Globus pallidus (tissue), 1 donor: ENCODE data around the gene STRA8.
"Not testable (repeated sequence)": the region's sequence is repeated elsewhere in the genome, so short reads cannot be mapped to it uniquely, and the experiment has no call there.

Experiments
- DNase-seq: peaks from one replicate; pipeline ENCODE4 v3.0.0-alpha.2; 2015; ENCODE audit warnings: low spot score

STRA8 gene

DNA sequence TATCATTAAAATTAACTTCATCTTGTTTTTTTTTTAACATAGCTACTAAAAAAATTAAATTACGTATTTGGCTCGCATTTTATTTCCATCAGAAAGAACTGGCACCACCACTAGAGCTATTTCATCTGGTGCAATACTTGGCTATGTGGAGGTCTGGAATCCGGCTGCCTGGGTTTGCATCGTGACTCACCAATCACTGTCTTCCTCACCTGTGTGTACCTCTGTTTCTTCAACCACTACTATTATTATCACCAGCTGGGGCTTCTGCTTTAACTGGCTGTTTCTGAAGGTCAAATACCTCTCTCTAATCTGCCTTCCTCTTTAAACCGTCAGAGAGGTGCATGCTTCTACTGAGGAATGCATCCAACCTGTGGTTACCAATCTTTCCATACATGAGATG is 28.8 kb upstream of the STRA8 start:
- DNase-seq: no peak

DNA sequence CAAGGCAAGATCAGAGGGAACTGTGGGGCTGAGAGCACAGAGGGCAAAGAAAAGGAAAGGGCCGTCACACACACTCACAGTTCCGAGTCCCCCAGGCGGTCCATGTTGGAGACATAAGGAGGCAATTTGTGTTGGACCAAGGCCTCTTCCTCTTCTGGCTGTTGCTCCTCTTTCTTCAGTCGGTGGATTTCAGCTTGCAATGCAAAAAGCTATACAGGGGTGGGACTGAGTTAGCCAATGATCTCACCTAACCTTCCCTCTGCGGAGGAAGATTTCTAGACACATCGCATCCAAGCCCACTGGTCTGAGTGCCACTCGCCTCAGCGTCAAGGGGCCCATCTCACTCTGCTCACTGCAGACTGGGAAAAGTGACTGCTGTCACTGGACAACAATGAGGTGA is 27.8 kb upstream of the STRA8 start:
- peak; percentile 16 for DNase-seq

DNA sequence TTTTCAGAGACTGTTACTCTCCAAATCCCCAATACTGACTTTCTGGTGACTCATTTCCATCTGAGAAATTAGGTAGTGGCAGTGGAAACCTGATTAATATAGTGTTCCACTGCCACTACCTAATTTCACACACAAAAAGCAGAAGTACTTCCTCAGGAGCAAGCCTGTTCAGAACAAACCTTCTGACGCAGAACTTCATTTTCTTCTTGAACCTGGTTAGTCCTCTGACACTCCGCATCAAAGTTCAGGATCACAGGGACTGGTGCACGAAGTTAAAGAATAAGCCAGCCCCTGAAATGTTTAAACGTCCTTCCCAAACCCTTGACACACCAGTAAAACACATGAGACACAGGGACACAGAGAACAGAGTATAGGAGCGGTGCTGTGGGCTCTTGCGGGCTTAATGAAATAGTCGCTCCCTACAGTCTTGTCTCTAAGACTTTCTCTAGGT is 26.7 kb upstream of the STRA8 start:
- DNase-seq: no peak

DNA sequence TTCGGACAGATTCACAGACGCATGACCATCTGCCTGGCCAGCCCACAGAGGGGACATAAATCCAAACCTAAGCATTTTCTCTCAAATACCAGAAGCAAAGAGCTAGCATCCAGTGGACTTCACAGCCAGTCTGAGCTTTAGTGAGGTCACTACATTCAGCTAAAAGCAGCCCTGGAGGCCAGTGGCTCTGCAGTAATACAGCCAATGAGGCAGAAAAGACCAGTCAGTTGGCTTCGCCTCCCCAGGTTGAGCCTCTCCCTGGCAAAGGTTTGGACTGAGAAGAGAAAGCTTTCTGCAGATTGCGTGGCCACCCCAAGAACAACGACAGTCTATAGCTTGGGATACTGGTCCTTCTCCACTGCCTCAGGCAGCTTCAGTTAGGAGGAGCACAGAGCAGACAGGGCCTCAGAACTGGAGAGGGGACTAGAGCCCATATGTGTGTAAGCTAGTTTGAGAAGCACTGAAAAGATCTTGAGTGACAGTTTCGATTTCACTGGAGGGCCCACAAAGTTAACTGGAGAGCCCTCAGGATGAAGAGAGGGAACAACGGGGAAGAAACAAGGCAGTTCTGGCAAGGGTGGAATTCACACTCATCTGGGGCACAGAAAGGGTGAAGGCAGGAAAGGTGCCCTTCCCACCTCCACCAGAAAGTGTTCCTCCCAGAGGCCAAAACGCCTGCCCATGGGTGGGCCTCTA is 26.1 kb upstream of the STRA8 start:
- no peak for DNase-seq

DNA sequence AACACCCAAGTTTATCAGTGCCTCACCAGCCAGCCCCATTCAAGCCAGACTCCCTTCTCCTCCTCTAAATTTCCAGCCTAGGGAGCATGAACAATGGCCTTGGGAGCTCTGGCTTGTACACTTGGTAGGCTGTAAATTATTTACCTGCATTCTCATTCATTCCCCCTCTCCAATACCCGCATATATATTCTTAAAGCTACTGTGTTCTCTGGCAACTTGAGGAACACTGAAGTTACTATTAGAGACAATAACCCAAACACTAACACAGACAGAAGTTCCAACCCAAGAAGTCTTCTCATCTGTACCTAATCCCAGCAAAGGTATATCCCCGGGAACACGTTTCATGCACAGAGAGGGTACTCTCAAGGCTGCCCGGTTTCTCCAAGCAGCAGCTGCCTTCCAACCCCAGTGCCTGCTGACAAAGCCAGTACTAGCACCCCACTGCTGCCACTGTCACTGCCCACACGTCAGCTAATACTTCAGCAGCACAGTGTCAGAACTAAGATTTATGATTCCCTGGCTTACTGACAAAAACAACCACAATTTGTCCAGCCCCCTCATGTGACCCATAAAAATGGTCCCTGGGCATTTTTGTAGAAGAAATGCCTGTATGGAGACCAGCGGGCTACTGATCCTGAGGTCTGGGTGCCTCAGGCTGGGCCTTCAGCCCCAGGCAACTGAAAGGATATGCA is 25.4 kb upstream of the STRA8 start:
- no peak for DNase-seq

DNA sequence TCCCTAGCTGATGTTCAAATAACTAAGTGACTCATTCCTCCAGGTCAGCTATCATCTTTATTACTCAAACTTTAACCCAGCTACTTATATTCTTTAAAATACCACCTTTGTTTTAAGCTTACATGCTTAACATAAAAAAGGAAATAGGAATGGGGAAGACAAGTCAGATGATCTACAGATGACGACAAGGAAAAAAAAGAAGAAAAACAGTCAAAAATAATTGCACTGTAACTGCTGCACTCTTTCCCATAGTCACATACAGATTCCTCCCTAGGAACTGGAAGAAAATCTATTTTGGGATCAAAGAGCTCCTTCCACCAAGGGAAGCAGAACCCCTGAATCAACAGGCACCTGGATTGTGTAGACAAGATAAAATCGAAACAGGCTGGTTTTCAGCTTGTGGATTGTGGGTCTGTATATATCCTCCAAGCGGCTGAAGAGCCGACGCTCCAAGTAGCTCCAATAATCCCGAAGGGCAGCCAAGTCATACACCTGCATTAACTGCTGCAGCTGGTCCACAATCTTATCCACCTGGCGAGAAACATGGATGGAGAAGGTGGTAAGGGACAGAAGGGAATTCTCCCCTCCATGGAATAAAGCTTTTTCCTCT is 24.3 kb upstream of the STRA8 start:
- DNase-seq: peak; percentile 37

DNA sequence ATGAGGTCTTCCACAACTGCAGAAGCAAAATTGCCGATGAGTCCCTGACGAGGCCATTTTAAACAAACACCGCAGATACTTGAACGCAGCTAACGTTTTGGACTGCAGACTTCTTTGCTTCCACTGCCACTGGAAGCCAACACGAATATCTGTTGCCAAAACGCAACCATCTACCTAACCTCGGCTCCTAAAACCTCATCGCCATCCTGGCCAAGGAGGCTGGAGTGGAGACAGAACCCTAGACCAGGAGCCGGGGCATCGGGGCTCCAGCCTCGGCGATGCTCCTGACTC is 22.8 kb upstream of the STRA8 start:
- peak; percentile 34 for DNase-seq

DNA sequence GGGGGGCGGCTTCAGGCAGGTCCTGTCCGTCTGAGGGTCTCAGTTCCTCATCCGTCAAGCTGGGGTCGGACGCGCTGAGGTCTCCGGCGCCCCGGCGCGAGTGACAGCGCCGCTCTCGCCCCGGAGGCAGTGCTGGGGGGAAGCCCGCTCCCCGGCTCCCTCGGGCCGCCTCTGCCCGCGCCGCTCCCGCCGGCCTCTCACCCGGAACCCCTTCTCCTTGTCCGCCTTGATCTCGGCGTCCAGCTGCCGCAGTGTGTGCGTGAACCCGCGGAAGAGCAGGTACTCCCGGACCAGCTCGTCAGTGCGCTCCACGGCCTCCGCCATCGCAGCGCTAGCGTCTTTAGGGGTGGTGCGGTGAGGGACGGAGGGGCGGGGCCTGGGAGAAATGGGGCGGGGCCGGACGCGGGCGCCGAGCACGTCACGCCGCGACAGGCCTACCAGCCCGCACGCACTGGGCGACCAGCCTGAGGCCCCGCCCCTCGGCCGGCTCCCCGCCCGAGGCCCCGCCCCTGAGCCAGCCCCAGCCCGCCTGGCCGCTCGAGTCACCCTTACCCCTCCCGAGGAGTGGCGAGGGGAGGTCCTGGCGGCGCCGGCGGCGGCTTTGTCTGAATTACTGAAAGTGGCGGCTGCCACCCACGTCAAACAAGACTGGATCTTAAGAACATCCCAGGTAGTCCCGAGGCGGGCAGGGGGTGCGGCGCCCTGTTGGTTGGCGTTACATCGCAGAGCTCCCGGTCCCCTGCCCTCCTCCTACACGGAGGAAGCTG is 22.3 kb upstream of the STRA8 start, which contains the start of gene WDR91:
WDR91 (minus strand) TSS at position 348 of the 767 bp plus-strand sequence; CDS start at position 324, 24 bp downstream.
- DNase-seq: peak; percentile 97

DNA sequence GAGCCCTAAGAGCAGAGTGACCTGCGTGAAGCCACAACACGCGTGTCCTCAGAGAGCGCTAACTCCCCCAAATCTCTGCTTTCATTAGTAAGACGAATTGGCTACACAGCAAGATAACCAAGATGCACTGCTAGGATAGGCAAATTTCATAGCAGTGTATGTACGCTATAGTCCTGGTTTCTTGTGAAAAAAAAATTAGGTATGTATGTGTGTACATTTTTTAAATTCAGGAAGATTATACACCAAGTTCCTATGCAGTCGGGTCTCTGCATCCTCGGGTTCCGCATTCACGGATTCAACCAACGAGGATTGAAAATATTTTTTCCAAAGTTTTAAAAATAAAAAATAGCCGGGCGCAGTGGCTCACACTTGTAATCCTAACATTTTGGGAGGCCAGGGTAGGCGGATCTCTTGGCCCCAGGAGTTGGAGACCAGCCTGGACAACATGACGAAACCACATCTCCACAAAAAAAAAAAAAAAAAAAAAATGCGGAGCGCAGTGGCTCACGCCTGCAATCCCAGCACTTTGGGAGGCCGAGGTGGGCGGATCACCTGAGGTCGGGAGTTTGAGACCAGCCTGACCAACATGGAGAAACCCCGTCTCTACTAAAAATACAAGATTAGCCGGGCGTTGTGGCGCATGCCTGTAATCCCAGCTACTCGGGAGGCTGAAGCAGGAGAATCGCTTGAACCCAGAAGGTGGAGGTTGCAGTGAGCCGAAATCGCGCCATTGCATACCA is 21.5 kb upstream of the STRA8 start:
- not testable (repeated sequence) for DNase-seq

DNA sequence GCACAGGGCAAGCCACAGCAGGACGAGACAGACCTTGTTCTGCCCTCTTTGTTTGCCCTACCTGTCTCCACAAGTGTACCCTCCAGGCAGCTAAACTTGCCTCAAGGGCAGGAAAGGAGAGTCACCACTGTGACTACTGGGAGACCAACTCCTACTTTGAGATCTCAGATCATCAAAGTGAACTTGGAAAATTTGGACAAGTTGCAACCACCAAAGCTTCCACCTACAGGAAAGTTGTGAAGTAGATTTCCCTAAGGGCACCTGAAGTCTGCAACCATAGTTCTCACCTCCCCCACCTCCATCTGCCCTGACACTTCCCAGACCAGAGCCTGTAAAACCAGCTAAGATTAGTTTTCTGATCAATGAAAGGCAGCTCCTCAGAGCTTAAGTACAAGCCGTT is 19.8 kb upstream of the STRA8 start:
- DNase-seq: no peak

DNA sequence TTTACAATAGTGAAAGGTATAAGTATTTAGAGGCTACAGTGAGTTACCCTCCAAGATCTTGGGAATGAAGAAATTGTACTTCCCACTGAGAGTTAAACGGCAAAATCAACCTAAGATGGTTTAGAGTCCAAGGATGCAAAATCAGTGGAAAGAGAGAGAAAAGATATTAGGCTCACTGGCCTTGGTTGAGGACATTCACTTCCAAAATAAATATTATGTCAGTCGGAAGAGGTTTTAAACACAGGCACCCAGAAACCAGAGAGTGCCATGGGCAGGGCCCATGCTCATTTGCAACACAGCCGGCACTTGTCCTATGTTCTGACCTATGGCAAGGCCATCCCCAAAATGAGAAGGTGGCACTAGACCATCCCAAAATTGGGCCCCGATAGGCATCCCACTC is 18.5 kb upstream of the STRA8 start:
- DNase-seq: no peak

DNA sequence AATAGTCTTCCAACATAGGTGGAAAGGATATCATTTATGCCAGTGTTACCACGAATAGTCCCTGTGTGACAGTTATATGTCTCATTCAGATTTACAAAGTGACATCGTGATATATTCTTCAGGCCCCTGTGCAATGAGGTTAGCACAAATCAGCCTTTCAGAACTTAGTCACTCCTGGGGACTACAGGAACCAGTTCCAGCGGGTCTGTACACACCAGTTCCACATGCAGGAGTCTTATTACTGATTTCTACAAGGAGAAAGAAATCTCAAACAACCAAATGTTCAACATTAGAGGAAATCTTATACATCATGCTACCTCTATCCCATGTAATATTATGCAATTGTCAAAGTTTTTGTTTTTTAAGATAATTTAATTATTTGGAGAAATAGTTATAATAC is 17.9 kb upstream of the STRA8 start:
- DNase-seq: no peak

DNA sequence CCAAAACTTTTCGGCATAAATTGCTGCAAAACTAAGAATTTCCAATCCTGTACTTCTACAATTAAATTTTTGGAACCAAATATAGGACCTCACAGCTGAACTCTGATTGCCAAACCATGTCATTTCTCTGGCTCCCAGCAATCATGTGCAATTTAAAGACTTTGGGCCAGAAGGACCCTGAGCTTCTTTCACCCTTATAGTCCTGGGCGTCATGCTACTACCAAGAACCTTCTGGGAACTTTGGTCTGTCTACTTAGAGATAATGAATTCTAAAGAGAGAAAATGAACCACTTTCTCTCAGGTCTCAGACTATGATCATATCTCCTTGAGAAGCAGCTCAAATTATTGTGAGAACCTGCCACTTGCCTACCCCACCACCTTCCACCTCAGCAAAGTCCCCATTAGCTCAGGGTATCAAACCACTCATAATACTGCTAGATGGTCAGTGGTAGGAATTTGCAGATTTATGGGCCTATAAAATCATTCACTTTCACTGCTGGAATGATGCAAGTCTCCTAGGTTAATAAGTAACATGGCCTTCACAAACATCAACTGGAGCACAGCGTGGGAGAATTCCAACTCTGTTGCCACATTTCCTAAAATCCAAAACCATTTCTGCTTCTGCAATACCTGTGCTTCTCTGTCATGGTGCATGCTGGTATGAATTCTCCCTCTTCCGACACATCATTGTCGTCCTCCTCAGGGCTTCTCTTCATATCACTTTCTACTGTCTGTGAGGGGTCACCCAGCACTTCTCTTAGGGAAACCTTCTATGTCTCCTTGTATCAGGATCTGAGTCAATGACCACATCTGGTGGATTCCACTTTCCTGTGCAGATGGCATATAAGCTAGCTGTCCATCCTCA is 15.8 kb upstream of the STRA8 start:
- no peak for DNase-seq

DNA sequence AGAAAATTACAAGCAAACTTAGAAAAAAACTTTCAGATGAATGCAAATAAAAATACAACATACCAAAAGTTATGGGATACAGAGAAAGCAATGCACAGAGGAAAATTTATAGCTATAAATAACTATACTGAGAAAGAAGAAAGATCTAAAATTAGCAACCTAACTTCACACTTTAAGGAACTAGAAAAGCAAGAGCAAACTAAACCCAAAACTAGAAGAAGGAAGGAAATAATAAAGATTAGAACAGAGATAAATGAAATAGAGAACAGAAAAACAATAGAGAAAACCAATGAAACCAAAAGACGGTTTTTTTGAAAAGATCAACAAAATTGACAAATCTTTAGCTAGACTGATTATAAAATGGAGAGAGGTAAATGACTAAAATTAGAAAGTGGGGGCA is 9.6 kb upstream of the STRA8 start:
- DNase-seq: no peak

DNA sequence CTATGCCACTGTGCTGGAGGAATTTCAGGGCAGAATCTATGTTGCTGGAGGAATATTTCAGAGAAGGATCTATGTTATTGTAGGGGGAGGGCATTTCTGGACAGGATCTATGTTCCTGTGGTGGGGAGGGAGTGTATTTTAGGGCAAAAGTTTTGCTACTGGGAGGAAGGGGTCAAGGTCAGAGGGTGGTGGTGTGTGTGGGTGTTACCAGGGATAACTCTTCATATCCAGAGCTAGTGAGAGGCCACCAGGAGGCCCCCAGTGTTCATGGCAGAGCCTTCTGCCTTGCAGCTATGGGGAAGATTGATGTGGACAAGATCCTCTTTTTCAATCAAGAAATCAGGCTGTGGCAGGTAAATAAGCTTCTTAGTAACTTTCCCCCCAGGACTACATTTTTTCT is 2.0 kb upstream of the STRA8 start:
- DNase-seq: no peak

DNA sequence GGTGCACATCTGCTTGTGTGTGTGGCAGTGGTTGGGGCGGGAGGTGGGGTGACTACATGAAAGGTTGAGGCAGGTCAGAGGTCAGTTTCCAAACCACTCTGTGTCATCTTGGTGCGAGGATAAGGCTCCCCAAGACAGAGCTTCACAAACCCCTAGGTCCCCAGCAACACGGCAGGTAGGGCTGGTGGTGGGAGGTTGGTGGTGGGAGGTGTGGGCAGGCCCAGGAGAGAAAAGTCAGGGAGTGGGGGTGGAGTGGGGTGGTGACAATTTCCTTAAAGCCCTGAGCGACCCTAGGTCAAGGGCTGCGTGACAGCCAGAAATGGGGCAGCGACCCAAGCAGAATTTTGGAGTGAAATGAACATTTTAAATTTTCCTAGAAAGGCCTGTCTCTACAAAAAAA is 1.6 kb upstream of the STRA8 start:
- DNase-seq: no peak

DNA sequence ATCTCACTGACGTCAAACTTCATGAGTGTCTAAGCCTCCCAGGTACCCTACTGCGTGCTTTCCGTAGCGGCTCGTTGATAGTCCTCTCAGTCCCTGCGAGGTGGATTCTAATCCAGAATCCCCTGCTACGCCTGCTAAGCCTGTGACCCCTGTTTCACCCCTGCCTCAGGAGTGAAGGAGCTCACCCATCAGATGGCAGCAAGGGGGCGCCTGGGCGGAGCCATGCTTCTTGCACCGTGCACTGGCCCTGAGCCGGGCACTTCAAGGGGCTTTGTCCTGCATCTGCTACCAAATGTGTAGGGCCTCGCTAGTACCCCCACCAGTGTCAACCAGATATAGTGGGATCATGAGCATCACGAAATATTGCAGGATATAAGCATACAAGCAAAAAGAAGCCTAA is 918 bp upstream of the STRA8 start:
- no peak for DNase-seq

DNA sequence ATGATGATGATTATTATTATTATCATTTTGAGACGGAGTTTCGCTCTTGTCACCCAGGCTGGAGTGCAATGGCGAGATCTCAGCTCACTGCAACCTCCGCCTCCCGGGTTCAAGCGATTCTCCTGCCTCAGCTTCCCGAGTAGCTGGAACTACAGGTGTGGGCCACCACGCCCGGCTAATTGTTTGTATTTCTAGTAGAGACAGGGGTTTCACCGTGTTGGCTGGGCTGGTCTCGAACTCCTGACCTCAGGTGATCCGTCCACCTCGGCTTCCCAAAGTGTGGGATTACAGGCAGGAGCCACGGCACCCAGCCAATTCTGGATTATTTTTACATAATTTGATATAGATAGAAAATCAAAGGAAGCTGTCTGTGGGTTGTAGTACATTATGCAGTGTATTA is 457 bp downstream of the STRA8 start:
- DNase-seq: not testable (repeated sequence)

DNA sequence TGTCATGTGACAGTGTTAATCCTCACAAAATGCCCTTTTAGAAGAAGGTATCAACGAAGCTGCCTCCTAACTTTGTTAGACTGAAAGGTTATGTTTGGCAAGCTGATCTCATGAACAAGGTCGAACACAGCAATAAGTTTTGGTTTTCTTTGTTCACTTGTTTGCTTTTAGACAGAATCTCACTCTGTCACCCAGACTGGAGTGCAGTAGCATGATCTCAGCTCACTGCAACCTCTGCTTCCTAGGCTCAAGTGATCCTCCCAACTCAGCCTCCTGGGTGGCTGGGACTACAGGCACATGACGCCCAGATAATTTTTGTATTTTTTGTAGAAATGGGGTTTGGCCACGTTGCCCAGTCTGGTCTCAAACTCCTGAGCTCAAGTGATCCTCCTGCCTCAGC is 1.1 kb downstream of the STRA8 start:
- no peak for DNase-seq

DNA sequence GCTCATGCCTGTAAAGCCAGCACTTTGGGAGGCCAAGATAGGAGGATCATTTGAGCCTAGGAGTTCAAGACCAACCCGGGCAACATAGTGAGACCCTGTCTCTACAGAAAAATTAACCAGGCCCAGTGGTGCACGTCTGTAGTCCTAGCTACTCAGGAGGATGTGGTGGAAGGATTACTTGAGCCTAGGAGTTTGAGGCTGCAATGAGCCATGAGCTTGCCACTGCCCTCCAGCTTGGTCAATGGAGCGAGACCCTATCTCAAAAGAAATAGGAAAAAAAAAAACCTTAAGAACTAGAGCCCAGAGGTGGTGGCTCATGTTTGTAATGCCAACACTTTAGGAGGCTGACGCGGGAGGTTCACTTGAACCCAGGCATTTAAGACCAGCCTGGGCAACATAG is 2.2 kb downstream of the STRA8 start:
- DNase-seq: no peak

DNA sequence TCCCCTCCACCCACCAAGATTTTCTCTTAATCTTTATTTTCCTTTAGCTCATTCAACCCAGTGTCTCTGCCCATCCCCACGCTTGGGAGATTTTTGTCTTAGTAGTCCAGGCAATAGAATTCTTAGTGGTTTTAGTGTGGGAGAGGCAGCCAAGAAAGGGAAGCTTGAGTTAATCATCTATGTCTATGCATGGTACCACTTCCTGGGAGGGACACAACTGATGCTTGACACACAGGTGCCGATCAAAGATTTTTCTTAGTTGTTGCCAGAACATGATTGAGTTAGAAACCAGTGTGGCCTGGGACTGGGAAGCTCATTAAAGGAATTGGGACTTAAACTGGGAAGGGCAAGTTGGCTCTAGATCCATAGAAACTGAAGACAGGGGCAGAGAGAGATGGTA is 3.1 kb downstream of the STRA8 start:
- DNase-seq: no peak
